Small intestine (tissue), 7 donors: ENCODE measurements around the gene EPC1. TPM values are rescaled to one million over a fixed set of nuclear protein-coding genes. Genes with fewer than 3 reads are reported as not detected.
"Not testable (repeated sequence)": the region's sequence is repeated elsewhere in the genome, so short reads cannot be mapped to it uniquely, and the experiment has no call there.

ENCODE experiments used
- DNase-seq, 2 donors: peaks; one replicate each; pipeline versions ENCODE4 v3.0.0 to v3.0.0-alpha.2; 2013
- FAIRE-seq: peaks from 2 replicates; lab custom pipeline; 2012; peaks lifted over from hg19 to GRCh38; lab: Jason Lieb, UNC
- H3K27ac ChIP-seq, 3 donors: one replicate each; pipeline ENCODE4 v1.5.1; 2013; ENCODE audit warnings: low read length in 2 of 3, mild to moderate bottlenecking in 2 of 3, control low read depth in 1 of 3, inconsistent platforms in 1 of 3, low read depth in 1 of 3, moderate library complexity in 1 of 3
- H3K27me3 ChIP-seq, 3 donors: one replicate each; pipeline ENCODE4 v1.6.1; 2013; ENCODE audit warnings: low read length in 3 of 3, inconsistent platforms in 1 of 3; ENCODE audit not compliant: control insufficient read depth in 3 of 3, insufficient read depth in 3 of 3
- H3K36me3 ChIP-seq, 3 donors: one replicate each; pipeline ENCODE4 v1.6.1; 2013; ENCODE audit warnings: low read length in 3 of 3, inconsistent platforms in 1 of 3, low read depth in 1 of 3, mild to moderate bottlenecking in 1 of 3, moderate library complexity in 1 of 3; ENCODE audit not compliant: control insufficient read depth in 3 of 3, insufficient read depth in 2 of 3
- H3K4me1 ChIP-seq, 3 donors: one replicate each; pipeline ENCODE4 v1.6.1; 2013; ENCODE audit warnings: low read length in 2 of 3, inconsistent platforms in 1 of 3, low read depth in 1 of 3, mild to moderate bottlenecking in 1 of 3, moderate library complexity in 1 of 3; ENCODE audit not compliant: control insufficient read depth in 3 of 3, insufficient read depth in 2 of 3
- H3K4me3 ChIP-seq, 3 donors: one replicate each; pipeline ENCODE4 v1.5.1; 2013; ENCODE audit warnings: low read length in 3 of 3, control low read depth in 1 of 3, inconsistent platforms in 1 of 3, low read depth in 1 of 3, mild to moderate bottlenecking in 1 of 3, moderate library complexity in 1 of 3
- H3K9me3 ChIP-seq, 2 donors: one replicate each; pipeline ENCODE4 v1.6.1; 2013; ENCODE audit warnings: low read depth in 1 of 2, low read length in 1 of 2; ENCODE audit not compliant: control insufficient read depth in 2 of 2, insufficient read depth in 1 of 2
- WGBS, 3 donors: extraction: QIAGEN DNeasy Blood & Tissue Kit; methylation state at CpG; one replicate each; pipeline ENCODE4 v1.1.7; 2013; 5-methylcytosine and 5-hydroxymethylcytosine counted together
- polyA plus RNA-seq, 4 donors: library from polyadenylated mRNA; stranded (reverse) in 3 of 4; unstranded in 1 of 4; fragments of 200-250 nt in 3 of 4; fragments of 120-200 nt in 1 of 4; gene quantifications; one replicate each; pipeline versions ENCODE4 v1.2.1 to v1.2.3, GENCODE V29; 2013
- donor health status: healthy with polysubstance abuse.
- donor health status: control.
- donor health status: control.
- donor health status: Bipolar disorder and iron deficiency.
- donor health status: healthy.

EPC1 gene
- polyA plus RNA-seq, 4 donors: 12.8 to 42.6 (median 13.3) TPM

DNA sequence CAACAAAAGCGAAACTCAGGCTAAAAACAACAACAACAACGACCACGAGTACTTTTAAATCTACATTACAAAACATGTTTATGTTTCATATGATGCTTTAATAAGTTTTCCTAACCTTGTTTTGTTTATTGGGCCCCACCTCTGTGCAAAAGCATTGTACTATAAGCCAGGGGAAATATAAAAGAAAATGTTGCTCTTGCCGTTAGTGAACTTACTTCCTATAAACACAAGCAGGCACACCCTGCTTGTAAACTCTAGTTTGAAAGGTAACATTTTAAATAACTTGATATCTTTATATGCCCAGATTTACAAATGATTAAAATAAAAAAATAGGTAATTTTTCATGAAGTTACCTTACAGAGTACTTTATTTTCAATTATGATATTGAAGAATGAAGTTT lies 19.2 kb upstream of the EPC1 start:
- H3K27me3 ChIP-seq: no peaks in the 10 kb centered on the region
- H3K4me3 ChIP-seq: no peak overlapping the region
- H3K27ac ChIP-seq: no peak overlapping the region
- H3K9me3 ChIP-seq: no peaks in the 10 kb centered on the region
- WGBS, 3 donors: 39 to 56% (median 48%) methylated on average over 4 of the region's 4 CpGs
- no peaks in the 10 kb centered on the region for H3K36me3 ChIP-seq
- H3K4me1 ChIP-seq: no peaks in the 10 kb centered on the region
- DNase-seq (no peak), FAIRE-seq (peak; percentile 26)

DNA sequence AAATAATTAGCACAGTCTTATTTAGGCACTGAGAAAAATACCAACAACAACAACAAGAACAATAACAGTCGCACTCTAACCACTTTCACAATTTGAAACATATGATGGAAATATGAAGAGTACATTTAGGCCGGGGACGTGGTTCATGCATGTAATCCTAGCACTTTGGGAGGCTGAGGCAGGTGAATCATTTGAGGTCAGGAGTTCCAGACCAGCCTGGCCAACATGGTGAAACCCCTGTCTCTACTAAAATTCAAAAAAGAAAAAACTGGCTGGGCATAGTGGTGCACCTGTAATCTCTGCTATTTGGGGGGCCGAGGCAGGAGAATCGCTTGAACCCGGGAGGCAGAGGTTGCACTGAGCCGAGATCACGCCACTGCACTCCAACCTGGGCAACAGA lies 18.4 kb upstream of the EPC1 start:
- not testable (repeated sequence) for H3K27me3 ChIP-seq, H3K4me1 ChIP-seq, H3K4me3 ChIP-seq, FAIRE-seq, H3K36me3 ChIP-seq, DNase-seq, H3K9me3 ChIP-seq, H3K27ac ChIP-seq
- 92 to 96% (median 96%) methylated on average over 8 of the region's 8 CpGs for WGBS, 3 donors

DNA sequence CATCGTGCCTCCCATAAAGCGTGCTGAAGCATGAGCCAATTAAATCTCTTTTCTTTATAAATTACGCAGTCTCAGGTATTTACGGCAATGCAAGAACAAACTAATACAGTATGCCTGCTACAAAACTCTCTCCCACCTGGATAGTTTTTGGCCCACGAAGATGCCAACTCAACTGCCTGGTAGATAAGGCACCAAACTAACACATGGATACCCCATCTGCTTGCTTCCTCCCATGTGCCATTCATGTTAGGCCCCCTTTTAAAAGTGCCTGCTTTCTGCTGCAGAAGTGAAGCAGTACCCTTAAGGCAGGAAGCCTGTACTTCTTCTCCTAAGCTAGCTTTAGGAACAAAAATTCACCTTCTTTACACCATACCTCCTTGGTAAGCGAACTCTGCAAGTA lies 15.6 kb upstream of the EPC1 start:
- Histone ChIP-seq H3K36me3 (peaks cover 0 to under 1% (median 0%) of the 10 kb centered on the region in 3 donors), H3K27ac (no peak overlapping the region), H3K9me3 (peaks cover 0 to 3% of the 10 kb centered on the region in 2 donors), H3K4me3 (no peak overlapping the region), H3K4me1 (no peaks in the 10 kb centered on the region), H3K27me3 (no peaks in the 10 kb centered on the region)
- 93 to 99% (median 96%) methylated on average over 6 of the region's 6 CpGs for WGBS, 3 donors
- FAIRE-seq (no peak), DNase-seq (no peak)

DNA sequence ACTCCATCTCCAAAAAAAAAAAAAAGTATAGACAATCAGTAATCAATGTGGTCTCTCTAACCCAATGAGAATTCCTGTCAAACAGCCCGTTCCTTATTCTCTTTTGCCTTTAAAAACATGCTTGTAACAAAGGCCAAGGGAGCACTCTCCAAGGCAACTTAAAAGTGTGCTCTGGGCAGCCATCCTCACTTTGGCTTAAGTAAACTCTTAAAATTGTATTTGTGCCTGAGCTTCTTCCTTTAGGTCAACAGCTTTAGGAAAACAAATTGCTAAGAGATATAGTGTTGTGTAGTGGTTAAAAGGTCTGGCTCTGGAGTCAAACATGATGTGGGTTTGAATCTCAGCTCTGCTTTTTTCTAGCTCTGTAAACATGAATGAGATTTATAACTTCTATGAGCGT lies 13.9 kb upstream of the EPC1 start:
- FAIRE-seq (no peak), DNase-seq (no peak)

DNA sequence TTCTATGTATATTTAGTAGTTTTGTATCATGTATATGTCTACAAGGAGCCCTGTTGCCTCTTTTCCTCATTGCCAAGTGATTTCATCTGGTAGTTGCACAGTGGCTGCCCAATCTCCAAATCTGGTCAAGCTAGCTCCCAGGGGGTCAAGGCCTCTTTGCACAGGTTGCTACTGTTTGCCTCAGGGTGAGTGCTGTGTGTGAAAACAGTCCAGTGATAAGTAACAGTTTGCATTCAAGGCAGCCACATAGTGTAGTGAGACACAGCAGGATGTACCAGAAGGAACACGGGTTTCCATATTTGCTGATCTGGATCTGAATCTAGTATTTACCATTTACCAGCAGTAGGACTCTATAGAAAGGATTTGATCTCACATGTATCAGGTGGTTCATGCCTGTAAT lies 13.3 kb upstream of the EPC1 start:
- Histone ChIP-seq H3K4me1 (no peaks in the 10 kb centered on the region), H3K27ac (no peak overlapping the region), H3K27me3 (no peaks in the 10 kb centered on the region), H3K36me3 (peaks cover 0 to 3% (median 0%) of the 10 kb centered on the region in 3 donors), H3K9me3 (peaks cover 0 to 7% of the 10 kb centered on the region in 2 donors), H3K4me3 (no peak overlapping the region)
- WGBS, 3 donors: 91 to 98% (median 94%) methylated on average over 1 of the region's 1 CpG
- DNase-seq (no peak), FAIRE-seq (no peak)

More for the DNA sequence above, 13.9 kb upstream of the EPC1 start:
- H3K4me3 ChIP-seq: no peak overlapping the region
- H3K4me1 ChIP-seq: no peaks in the 10 kb centered on the region
- H3K27ac ChIP-seq: no peak overlapping the region
- peaks cover 0 to 3% (median 0%) of the 10 kb centered on the region in 3 donors for H3K36me3 ChIP-seq
- H3K27me3 ChIP-seq: no peaks in the 10 kb centered on the region
- peaks cover 0 to 7% of the 10 kb centered on the region in 2 donors for H3K9me3 ChIP-seq
- WGBS, 3 donors: 84 to 93% (median 85%) methylated on average over 2 of the region's 2 CpGs

DNA sequence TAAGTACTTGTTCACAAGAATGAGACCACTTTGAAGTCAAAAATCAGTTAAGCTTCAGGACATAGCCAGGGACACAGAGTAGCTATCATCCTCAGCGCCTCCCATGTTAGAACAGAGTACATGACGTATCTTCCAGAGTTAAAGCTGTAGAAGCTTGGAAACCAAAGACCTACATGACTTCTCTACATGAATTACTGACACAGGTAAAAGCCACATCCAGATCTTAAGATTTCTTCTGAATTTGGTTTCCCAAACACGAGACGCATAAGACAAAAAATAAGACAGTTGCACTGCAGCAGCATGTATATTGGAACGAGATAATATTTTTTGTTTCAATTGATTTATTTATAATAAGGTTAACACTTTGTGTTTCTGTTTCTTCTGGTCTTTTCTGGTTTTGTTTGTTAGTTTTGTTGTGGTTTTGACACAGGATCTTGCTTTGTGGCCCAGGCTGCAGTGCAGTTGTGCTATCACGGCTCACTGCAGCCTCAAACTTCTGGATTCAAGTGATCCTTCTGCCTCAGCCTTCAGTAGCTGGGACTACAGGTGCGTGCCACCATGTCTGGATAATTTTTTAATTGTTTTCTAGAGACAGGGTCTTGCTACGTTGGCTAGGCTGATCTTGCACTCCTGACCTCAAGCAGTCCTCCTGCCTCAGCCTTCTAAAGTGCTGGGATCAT lies 10.2 kb upstream of the EPC1 start:
- Histone ChIP-seq H3K4me3 (no peak overlapping the region), H3K36me3 (peaks cover 0 to 3% (median 0%) of the 10 kb centered on the region in 3 donors), H3K4me1 (peaks cover 0 to 6% (median 3%) of the 10 kb centered on the region in 3 donors), H3K27ac (peak overlapping the region in 1 of 3 donors; percentile 55), H3K9me3 (peaks cover 0 to 14% of the 10 kb centered on the region in 2 donors), H3K27me3 (no peaks in the 10 kb centered on the region)
- 79 to 90% (median 80%) methylated on average over 8 of the region's 8 CpGs for WGBS, 3 donors
- DNase-seq: no peak
- FAIRE-seq: no peak

DNA sequence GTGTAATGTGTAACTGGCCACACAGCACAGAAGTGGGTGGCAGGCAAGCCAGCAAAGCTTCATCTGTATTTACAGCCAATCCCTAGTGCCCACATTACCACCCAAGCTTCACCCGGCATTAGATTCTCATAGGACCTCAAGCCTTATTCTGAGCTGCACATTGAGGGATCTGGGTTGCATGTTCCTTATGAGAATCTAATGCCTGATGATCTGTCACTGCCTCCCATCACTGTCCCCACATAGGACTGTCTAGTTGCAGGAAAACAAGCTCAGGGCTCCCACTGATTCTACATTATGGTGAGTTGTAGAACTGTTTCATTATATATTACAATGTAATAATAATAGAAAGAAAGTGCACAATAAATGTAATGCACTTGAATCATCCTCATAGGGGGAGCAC lies 7.7 kb upstream of the EPC1 start:
- H3K27me3 ChIP-seq, H3K4me1 ChIP-seq, FAIRE-seq, DNase-seq, H3K4me3 ChIP-seq, H3K27ac ChIP-seq, H3K36me3 ChIP-seq: not testable (repeated sequence)
- peaks cover 0 to 10% of the 10 kb centered on the region in 2 donors for H3K9me3 ChIP-seq
- 50 to 96% (median 91%) methylated on average over 1 of the region's 1 CpG for WGBS, 3 donors

DNA sequence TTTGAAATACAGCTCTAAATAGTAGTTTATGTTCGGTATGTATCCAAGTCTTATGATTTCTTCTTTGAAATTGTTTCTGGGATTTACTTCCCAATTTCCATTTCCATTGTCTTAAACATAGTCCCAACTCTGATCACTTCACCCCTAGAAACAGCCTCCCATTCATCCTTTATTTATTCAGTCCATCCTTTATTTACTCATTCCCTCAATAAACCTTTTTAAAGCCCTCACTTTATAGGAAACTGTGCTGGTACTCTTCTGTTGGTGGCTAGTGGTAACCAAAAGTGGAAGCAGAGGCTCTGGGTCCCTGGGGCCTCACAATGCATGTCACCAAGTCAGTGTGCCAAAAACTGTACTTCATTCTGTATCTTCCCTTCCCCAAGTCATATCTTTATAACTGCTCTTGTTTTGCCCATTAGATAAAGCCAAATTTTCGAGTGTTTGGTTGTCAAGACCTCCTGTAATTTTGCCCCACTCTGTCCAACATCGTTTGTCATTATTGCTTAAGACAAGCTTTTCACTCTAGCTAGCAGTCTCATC lies 3.9 kb upstream of the EPC1 start:
- H3K4me3 ChIP-seq: no peak overlapping the region
- no peak for FAIRE-seq
- 76 to 85% (median 80%) methylated on average over 3 of the region's 3 CpGs for WGBS, 3 donors
- H3K27me3 ChIP-seq: no peaks in the 10 kb centered on the region
- peaks cover 0 to 10% (median 9%) of the 10 kb centered on the region in 3 donors for H3K4me1 ChIP-seq
- no peak for DNase-seq
- H3K36me3 ChIP-seq: no peaks in the 10 kb centered on the region
- H3K9me3 ChIP-seq: peaks cover 0 to 7% of the 10 kb centered on the region in 2 donors
- H3K27ac ChIP-seq: no peak overlapping the region
